Hepatocyte (in vitro differentiated cells): ENCODE data around the gene SORL1-AS1.
A peak's percentile ranks its signal among the peaks of the same experiment; 100 is the strongest.

Source experiments
- DNase-seq: peaks from one replicate; pipeline ENCODE4 v3.0.0-alpha.2; 2016; ENCODE audit warnings: low spot score
- H2AFZ ChIP-seq: fragments of 200-600 bp; sonication (generic); 2 replicates; pipeline ENCODE4 v1.6.0; 2016; ENCODE audit warnings: antibody characterized with exemption, mild to moderate bottlenecking
- H3K27ac ChIP-seq: fragments of 200-600 bp; sonication (generic); 2 replicates; pipeline ENCODE4 v1.5.1; 2016; ENCODE audit warnings: mild to moderate bottlenecking
- H3K27me3 ChIP-seq: fragments of 200-600 bp; sonication (generic); 2 replicates; pipeline ENCODE4 v1.6.1; 2016
- H3K36me3 ChIP-seq: fragments of 200-600 bp; sonication (generic); replicated peaks from 2 replicates; pipeline ENCODE4 v1.5.1; 2016; ENCODE audit warnings: low read depth; ENCODE audit not compliant: insufficient read depth
- H3K4me1 ChIP-seq: fragments of 200-600 bp; sonication (generic); 2 replicates; pipeline ENCODE4 v1.5.1; 2016; ENCODE audit warnings: mild to moderate bottlenecking, moderate library complexity; ENCODE audit not compliant: insufficient read depth
- H3K4me2 ChIP-seq: fragments of 200-600 bp; sonication (generic); 2 replicates; pipeline ENCODE4 v1.6.0; 2016
- H3K4me3 ChIP-seq: fragments of 200-600 bp; sonication (generic); 2 replicates; pipeline ENCODE4 v1.5.1; 2016; ENCODE audit warnings: mild to moderate bottlenecking
- H3K79me2 ChIP-seq: fragments of 200-600 bp; sonication (generic); 2 replicates; pipeline ENCODE4 v1.6.0; 2017; ENCODE audit warnings: mild to moderate bottlenecking
- H3K9me2 ChIP-seq: fragments of 200-600 bp; sonication (generic); replicated peaks from 2 replicates; pipeline ENCODE4 v1.6.0; 2017; ENCODE audit warnings: mild to moderate bottlenecking; ENCODE audit not compliant: insufficient read depth
- H3K9me3 ChIP-seq: fragments of 200-600 bp; sonication (generic); 2 replicates; pipeline ENCODE4 v1.5.1; 2016; ENCODE audit warnings: low read depth, mild to moderate bottlenecking
- H4K20me1 ChIP-seq: fragments of 200-600 bp; sonication (generic); 2 replicates; pipeline ENCODE4 v1.6.0; 2016; ENCODE audit warnings: mild to moderate bottlenecking; ENCODE audit not compliant: insufficient read depth, poor library complexity, severe bottlenecking
- CTCF ChIP-seq: fragments of 200-600 bp; sonication (generic); IDR thresholded peaks from 2 replicates; pipeline ENCODE4 v1.5.1; 2016; ENCODE audit warnings: antibody characterized with exemption, mild to moderate bottlenecking; ENCODE audit not compliant: poor library complexity
- EZH2 ChIP-seq: fragments of 200-600 bp; sonication (generic); IDR thresholded peaks from 2 replicates; pipeline ENCODE4 v1.6.1; 2016; ENCODE audit warnings: antibody characterized with exemption, mild to moderate bottlenecking, borderline replicate concordance
- EZH2phosphoT487 ChIP-seq: fragments of 200-600 bp; sonication (generic); IDR thresholded peaks from one replicate; pipeline ENCODE4 v1.6.1; 2018; ENCODE audit warnings: antibody characterized with exemption, mild to moderate bottlenecking, low read depth, moderate library complexity; ENCODE audit not compliant: unreplicated experiment, severe bottlenecking
- whole genome bisulfite sequencing: methylation state at CpG from one replicate; pipeline ENCODE4 v1.1.6; 2016; ENCODE audit warnings: low lambda C conversion rate; ENCODE audit errors: missing lambda C conversion rate; 5-methylcytosine and 5-hydroxymethylcytosine counted together

Gene SORL1-AS1

GRCh38 chr11:121453589-121454299, 977 bp upstream of the SORL1-AS1 start:
- H3K79me2 ChIP-seq = peaks cover 57% of the 10 kb centered on the region
- H3K27me3 ChIP-seq = no peaks in the 10 kb centered on the region
- peak overlapping the region; percentile 92 for H3K27ac ChIP-seq
- DNase-seq = no peak
- no peaks in the 10 kb centered on the region for H3K9me3 ChIP-seq
- H2AFZ ChIP-seq = no peak overlapping the region
- no peaks in the 10 kb centered on the region for H3K36me3 ChIP-seq
- H4K20me1 ChIP-seq = no peaks in the 10 kb centered on the region
- H3K9me2 ChIP-seq = no peaks in the 10 kb centered on the region
- no peaks in the 10 kb centered on the region for H3K4me1 ChIP-seq
- WGBS = 75% methylated on average over 6 of the region's 6 CpGs
- H3K4me2 ChIP-seq = peak overlapping the region; percentile 89
- TF ChIP-seq EZH2phosphoT487 (no peak), CTCF (no peak), EZH2 (no peak)
- H3K4me3 ChIP-seq = peak overlapping the region; percentile 92

- Histone ChIP-seq H3K4me1 (no peaks in the 10 kb centered on the region), H3K27ac (peak within 1 kb of the TSS; percentile 92), H4K20me1 (no peaks in the 10 kb centered on the region), H3K27me3 (no peaks in the 10 kb centered on the region), H3K4me3 (peak within 1 kb of the TSS; percentile 92), H3K79me2 (peaks cover 40% of the 10 kb centered on the region), H3K4me2 (peak within 1 kb of the TSS; percentile 89), H3K9me3 (no peaks in the 10 kb centered on the region), H3K9me2 (no peaks in the 10 kb centered on the region), H2AFZ (peak within 1 kb of the TSS; percentile 82), H3K36me3 (no peaks in the 10 kb centered on the region)
- peak; percentile 93 for DNase-seq
- WGBS = under 1% methylated on average over 79 of the region's 89 CpGs
- TF ChIP-seq EZH2 (no peak), CTCF (peak; percentile 67), EZH2phosphoT487 (no peak)
Measured at GRCh38 chr11:121451986-121452608, 670 bp downstream of the SORL1-AS1 start, which contains the start of gene SORL1. Gene SORL1 (plus strand): TSS chr11:121452314. CDS start chr11:121452332, 18 bp downstream.

GRCh38 chr11:121451178-121451985, 1.4 kb downstream of the SORL1-AS1 start:
- Histone ChIP-seq H3K4me2 (peak overlapping the region; percentile 89), H3K4me3 (peak overlapping the region; percentile 41), H3K9me2 (no peaks in the 10 kb centered on the region), H3K79me2 (peaks cover 33% of the 10 kb centered on the region), H3K4me1 (no peaks in the 10 kb centered on the region), H3K9me3 (no peaks in the 10 kb centered on the region), H3K36me3 (no peaks in the 10 kb centered on the region), H3K27ac (peak overlapping the region; percentile 92), H2AFZ (peak overlapping the region; percentile 65), H4K20me1 (no peaks in the 10 kb centered on the region), H3K27me3 (no peaks in the 10 kb centered on the region)
- peak; percentile 83 for DNase-seq
- whole genome bisulfite sequencing = 28% methylated on average over 22 of the region's 22 CpGs
- TF ChIP-seq CTCF = no peak
- TF ChIP-seq EZH2phosphoT487 = no peak
- TF ChIP-seq EZH2 = no peak
